Non-pigmented ciliary epithelial cell (primary cell): ENCODE measurements around the gene RAB24.
A peak's percentile ranks its signal among the peaks of the same experiment; 100 is the strongest.

Source experiments
- DNase-seq: peaks from one replicate; pipeline ENCODE4 v3.0.0-alpha.2; 2010; ENCODE audit warnings: low read depth

The RAB24 gene

DNA sequence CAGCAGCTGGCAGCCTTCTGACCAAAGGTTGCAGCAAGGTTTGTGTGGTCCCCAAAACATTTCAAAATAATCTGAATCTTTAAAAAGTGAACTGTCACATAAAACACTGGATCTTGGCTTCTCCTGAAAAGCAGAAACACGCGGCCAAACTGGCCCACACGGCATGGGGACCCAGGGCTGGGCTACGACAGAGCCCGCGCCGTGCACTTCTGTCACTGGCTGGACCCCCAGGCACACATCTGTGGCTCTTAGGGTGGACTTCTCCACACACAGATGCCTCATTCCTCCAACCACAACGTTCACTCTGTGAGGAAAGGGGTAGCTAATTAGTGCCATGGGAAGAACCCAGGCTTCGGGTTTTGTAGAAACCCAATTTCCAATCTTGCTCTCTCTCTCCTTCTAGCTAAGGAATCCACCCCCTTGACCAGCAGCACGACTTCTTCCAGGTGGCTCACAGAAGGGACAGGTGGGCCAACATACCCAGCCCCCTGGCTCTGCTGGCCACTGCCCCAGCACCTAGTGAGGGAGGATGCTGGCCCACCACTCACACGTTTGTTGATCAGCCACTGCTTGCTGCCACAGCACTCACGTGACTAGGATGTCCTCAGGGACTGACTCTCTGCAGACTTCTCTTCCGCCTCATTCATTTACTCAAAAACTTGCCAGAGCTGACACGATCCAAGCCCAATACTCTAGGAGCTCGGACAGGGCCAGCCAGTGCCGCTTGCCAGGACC lies 30.1 kb upstream of the RAB24 start:
- no peak for DNase-seq

DNA sequence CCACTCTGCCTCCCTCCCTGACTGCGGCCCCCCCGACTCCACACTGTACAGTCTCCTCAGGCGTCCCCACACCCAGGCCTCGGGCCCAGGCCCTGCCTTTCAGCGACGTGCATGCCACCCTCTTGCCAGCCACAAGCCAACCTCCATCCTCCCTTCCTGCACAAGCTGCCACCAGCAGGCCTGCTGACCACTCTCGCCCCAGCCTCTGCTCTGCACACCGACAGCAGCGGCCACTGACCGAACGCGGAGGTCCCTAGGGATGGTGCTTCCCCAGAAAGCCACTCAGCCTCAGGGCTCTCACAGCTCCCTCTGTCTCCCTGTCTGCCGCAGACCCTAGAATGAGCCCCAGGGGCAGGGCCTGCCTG lies 29.4 kb upstream of the RAB24 start:
- DNase-seq, result no peak

DNA sequence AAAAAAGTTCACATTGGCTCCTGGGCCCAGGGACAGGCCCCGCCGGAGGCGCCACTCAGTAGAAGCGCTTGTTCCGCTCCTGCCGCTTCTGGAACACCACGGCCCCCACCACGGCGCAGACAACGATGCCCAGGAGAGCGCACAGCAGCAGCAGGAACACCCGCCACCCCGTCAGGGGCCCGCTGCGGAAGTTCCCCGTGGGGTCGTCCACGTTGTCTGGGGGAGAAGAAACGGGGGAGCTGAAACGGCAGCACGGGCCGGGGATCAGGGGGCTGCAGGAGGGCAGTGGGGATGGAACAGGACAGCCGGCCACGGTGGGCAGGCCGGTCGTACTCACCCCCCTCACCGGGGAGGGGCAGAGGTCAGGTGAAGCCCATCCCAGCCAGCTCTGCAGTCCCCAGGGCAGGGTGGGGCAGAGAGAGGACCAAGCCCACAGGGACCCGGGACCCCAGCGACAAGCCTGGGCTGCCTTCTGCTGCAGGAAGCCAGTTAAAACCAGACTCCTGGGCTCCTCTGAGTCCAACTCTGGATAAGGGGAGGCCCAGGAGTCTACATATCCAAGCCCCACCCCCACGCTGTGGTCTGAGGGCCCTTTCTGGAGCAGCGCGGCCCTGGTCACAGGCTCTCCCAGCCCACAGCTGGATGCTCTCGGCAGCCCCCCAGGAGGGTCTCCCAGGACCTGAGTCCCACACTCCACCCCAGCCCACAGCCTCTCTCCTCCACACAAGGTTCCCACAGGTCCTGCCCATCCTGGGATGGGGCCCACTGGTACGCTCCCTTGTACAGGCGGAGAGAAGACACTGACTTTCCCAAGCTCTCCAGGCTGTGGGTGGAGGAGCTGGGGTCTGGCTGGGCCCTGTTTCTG lies 28.7 kb upstream of the RAB24 start:
- no peak for DNase-seq

DNA sequence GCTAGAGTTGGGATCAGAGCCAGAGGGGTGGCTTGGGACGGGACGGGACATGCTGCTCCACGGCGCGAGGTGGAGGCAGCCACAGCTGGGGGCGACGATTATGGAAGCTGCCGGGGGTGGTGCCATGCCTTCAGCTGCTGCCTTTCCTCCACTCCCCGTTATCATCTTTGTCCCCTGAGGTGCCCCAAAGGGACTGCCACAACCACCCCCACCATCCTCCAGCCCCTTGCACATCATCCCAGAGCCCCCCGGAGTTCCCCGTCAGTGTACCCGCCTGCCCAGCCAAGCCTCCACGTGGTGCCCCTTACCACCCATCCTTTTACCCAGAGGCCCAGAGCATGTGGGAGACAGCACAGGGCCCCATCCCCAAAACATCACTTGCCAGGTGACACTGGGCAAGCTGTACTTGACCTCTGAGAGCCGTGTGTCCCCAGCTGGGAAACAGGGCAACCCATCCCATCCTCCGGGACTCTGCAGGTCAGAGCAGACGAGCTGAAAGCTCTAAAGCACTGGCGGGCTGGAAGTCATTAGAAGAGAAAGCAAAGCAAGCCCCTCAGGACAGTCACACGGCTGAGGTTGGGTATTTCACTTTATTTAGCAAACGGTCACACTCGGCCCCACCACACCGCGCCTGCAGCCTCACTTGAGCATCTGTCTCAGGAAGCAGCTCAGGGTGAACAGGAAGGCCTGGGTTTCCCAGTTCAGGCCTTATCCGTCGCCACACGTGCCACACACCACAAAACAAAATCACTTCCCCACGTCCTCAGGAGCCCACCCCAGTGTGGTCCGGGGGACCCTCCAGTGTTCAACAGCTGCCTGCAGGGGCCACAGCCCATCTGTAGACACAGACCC lies 27.7 kb upstream of the RAB24 start:
- DNase-seq, result no peak

DNA sequence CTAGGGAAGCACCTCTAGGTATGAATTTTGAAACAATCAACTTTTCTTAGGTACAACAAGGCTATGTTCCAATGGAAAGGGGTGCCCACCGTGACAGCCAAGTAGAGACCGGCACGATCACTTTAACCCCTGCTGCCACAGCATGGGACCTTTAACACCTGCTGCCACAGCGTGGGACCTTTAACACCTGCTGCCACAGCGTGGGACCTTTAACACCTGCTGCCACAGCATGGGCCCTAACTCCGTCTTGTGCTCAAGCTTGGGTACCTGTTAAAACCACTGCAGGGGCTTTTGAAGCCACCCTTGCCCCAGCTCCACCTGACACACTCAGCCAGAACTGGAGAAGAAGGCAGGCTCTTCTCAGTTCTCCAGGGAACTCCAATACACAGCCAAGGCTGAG lies 26.4 kb upstream of the RAB24 start:
- no peak for DNase-seq

DNA sequence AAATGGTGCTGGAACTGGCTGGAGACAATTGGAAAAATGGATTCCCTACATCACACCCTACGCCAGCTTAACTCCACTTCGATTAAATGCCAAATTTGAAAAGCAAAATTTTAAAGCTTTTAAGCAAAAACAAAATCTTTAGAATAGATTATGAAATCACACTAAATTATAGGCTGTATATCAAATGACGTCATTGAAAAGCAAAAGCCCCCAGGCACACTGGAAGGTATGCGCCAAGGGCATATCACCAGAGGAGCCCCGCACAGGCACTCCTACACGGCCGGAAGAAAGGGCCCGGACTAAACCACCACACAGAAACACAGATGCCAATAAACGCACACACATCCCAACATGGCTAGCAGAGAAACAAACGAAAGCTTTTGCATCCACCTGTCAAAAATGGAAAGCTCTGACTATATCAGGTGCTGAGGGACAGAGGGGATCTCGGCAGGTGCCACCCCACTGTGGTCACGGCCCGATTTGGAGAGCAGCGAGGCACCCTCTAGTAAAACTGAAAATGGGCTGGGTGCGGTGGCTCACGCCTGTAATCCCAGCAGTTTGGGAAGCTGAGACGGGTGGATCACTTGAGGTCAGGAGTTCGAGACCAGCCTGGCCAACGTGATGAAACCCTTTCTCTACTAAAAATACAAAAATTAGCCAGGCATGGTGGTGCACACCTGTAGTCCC lies 25.2 kb upstream of the RAB24 start:
- DNase-seq, result no peak

DNA sequence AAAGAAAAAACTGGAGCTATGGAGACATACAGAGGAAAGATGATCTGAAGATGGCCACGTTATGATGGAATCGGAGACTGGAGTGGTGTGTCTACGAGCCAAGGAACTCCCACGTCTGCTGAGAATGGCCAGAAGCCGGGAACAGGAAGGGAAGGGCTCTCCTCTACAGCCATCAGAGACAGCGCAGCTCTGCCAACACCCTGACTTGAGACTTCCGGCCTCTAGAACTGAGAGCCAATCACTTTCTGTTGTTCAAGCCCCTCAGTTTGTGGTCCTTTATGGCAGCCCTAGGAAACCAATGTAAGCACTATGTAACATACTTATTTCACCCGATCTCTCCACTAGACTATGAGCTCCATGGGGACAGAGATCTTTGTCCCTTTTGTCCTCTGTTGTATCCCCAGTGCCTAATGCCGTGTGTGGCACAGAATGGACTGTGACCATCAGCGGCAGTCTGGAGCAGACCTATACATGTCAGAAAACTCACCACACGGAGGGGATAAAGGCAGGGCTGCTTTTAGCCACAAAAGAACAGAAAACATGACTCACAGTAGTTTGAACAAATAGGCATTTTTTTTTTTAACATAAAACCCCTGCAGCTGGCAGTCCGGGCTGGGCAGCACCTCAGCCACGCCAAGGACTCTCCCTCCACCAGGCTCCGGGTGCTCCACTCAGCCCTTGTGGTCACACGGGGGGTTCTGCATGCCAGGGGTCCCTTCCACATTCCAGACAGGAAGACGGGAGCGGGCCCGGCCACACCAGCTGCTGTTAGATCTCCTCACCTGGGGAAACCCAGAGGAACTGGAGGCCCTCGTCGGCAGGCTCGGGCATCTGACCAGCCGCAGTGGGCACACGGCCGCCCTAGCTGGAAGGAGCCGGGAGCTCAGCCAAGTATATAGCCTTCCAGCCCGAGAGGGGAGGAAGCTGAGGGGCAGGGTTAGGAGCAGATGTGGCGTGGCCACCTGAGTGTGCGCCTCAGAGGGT lies 24.3 kb upstream of the RAB24 start:
- peak; percentile 38 for DNase-seq

DNA sequence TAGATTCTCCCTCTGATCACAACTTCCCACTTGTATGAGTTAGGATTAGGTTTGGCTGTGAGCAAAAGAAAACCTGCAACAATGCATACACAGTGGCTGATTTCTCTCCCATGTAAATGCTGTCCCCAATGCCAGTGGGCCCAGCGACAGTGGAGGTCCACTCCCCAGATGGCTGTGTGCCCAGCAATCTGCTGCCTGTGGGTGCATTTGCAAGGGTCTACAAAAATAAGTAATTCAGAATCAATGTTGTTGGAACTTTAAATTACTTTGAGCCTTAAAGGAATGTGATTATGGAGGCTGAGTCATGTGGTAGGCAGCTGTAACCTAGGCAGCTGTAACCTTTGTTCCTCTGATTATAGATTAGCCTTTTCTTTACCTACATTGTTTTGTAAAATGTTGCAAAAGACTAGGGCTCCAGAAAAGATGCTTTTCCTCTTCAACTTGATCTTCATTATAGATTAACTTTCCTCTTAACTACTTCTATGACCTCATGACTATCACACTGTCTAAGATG lies 22.4 kb upstream of the RAB24 start:
- DNase-seq, result no peak

DNA sequence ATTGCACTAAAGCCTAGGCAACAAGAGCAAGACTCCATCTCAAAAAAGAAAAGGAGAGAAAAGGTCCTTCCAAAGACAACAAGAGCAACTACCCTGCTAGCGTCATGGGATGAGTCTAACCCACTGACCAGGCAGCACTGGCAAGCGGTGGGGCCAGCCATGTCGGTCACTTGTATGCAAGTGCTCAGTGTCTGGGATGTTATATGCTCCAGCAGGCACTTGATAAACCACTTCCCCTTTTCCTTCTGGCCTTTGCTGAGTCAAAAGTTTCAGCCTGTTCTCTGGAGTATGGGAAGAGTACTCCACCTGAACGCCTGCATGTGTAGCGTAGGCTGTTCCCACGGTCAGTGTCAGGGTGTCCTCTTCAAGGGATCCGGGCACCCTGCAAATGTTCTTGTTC lies 17.4 kb upstream of the RAB24 start:
- no peak for DNase-seq

DNA sequence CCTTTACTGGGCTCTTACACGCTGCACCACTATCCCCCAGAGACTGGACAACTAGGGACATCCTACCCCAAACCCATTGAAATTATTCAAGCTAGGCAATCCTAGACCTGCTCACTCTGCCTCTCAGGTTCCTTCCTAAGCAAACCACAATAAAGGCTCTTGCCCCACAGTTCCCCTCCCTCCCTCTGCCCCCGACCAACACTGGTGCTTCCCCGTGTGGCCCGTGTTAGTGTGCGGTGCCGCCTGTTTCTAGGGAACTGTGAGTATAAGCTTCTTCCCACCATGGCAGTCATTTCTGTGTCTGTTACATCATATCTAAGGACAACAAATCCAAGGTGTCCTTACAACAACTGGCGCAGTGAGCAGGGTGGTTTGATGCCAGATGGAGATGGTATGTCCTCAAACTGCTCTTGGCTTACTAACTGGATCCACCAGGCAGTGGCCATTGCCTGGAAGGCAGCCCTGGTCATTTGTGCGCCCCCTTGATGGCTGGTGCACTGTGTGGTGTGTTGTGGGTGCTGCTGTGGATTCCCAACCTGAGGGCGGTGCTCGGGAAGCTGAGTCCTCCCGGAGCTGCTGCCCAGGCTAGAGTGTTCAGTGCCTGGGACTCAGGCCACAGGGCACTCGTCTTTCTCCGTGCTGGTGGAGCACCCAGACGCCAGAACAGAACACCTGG lies 16.5 kb upstream of the RAB24 start:
- no peak for DNase-seq

DNA sequence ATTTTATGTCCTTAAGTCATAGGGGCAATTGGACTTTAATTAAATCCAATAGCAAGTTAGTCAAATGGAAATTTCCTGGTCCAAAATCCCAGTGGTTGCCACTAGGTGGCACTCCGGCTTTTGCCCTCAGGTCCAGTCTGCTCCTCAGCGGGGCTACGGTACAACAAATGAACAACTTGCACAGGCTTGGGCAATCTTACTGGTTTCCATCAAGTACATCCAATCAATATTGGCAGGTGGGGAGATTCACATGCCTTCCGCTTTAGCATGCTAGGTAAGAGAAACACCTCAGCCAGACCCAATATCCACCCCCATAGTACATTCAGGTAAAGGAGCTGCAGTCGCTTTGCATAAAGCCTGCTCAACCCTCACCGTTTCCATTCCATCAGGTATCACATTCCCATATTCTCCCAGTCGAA lies 14.4 kb upstream of the RAB24 start:
- peak; percentile 60 for DNase-seq

DNA sequence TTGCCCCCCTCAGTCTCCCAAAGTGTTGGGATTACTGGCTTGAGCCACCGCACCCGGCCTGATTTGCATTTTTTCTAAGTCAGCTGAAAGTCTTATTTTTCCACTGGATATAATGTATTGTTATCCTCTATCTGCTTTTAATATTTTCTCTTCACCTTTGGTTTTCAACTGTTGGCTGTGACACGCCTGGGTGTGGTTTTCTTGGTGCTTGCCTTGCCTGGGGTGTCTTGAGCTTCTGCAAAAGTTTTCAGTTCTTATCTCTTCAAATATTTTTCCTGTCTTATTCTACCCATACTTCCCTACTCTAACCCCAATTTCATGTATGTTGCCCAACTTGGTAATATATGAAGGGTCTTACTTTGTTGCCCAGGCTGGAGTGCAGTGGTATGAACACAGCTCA lies 12.5 kb upstream of the RAB24 start:
- no peak for DNase-seq

DNA sequence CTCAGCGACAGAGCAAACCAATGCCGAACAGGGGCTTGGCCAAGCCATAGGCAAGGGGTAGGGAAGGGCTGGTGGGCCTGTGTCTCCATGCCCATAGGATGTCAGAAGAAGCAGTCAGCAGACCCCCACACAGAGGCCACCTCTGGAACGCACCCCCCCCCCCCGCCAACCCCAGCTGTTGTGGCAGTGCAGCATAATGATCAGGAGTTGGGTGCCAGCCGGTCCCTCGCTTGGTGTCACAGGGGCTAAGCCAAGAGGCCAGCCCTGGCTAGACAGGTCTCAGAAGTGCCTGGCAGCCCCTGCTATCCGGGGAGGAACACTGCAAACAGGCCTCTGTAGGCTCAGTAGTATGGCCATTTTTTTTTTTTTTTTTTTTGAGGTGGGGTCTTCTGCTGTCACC lies 11.9 kb upstream of the RAB24 start:
- DNase-seq, result no peak

DNA sequence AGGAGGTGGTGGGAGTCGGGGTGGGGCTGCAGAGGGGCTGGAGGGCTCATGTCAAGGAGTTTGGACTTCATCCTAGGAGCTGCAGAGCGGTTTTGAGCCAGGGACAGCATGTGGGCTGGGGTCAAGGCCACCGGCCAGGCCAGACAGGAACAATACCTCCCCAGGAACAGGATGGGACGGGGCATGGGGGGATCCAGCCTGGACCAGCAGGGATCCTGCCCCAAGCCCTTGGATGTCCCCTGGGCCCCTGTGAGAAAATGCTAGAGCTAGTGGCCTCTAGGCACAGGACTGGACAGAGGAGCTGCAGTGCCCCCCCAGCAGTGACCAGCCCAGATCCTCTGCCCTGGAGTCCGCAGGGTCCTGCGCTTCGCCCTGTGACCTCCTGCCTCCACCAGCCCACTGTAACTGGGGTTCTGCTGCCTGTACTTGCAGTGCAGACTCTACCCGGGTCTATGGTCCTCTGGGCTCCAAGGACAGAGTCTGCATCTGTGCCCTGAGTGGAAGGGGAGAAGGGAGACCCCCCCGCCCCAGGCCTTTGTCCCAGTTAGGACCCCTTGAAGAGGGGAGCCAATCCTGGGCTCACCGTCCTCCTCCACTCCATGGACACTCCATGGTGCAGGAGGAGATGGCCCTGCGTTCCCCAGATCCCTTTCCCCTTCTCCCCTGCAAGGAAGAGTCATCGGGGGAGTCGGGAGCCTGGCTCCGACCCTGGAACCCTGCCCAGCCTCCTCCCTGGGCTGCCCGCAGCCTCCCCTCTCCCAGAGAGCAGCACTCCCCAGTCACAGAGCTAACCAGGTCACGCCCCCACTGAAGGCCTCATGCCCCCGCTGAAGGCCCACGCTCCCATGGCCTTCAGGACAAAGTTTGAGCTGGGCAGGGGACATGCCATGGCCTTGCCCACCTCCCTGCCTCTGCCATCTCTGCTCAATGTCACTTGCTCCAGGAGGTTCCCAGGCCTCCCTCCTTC lies 11.1 kb upstream of the RAB24 start:
- no peak for DNase-seq

DNA sequence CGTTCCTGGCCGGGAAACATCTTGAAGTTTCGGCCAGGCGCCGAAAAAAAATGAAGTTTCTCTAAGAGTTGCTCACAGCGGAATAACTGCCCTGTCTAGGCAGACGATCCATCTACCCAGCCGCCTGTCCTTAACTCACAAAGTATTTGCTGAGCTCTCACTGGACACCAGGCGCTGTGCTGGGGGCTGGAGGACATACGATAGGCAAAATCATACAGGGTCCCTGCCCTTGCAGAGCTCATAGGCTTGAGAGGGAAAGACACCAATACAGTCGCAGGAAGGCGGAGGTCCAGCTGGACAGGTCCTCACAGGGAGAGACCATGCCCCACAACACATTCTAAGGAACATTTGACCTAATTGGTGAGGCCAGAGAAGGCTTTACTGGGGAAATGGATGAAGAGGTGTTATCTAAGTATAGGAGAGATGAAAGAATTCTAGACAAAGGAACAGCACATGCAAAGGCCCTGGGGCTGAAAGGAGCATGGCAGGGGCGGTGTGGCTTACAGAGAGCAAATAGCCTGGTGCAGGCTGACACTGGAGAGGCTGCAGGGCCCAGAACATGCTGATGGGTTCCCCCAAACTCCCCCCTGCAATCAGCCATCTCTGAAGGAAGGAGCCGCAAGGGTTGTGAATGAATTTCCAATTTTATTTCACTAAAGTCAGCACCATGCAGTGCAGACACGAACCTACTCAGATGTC lies 10.2 kb upstream of the RAB24 start:
- no peak for DNase-seq

DNA sequence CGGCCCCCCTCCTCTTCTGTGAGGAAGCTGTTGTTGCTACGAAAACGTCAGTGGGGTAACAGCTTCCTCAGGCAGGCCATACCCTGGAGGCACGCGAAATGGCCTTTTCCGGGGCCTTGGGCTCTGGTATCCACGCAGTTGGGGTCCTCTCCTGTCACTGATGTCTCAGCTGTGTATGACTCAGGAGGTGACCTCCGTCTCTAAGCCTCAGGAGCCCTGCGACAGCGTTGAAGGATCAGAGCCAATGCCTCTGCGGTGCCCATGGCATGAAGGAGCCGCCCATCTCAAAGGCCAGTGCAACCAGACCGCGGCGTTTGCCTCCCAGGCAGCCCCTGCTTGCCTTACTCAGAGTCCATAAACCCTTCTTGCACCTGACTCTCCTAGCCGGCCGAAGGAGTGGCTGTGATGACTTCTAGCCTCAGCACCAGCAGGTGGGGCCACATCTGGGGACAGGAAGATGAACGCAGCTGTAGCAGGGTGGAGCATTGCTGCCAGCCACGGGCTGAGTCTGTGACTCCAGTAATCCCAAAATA lies 9.2 kb upstream of the RAB24 start:
- DNase-seq, result no peak

DNA sequence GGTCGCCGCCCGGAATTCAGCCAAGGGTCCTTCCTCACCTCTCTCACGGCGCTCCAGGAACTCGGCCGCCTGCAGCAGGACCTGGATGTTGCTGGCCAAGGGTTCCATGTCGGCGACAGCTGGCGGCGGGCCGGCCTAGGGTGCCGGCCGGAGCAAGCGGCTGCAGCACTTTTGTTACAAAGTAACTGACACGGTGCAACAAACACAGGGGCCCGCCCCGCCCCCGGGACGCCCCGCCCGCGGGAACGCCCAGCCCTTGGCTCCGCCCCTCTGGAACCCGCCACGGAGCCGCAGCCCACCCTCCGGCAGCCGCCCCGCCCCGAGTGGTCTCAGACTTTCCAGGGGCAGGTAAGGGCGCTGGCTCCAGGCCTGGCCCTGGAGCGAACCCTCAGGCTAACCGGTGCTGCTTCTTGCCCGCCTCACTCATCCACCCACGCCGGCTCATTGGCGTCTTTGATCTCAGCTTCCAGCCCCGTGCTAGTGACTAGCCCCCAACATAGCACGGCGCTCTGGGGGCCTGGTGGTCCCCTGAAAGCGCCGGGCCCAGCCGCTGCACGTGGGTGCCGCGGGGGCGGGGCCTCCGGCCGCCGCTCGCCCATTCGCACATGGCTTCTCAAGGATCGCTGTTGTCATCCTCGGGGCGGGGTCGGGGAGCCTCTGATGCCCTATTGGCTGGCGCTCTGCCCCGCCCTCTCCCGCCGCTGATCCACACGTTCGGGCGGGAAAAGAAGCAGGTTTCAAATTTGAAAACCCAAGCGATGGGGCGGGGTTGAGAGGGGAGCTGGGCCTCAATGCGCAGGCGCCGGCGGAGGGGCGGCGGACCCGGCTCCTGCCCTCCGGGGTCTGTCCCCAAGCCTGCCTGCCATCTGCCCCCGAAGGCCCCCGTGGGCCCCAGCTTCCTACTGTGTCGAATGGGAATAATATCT lies 8.5 kb upstream of the RAB24 start, which contains the start of gene MXD3:
Gene MXD3, minus strand, starts transcription at position 176 of the 926 bp plus-strand sequence. Its CDS starts 68 bp downstream, at position 108.
- peak; percentile 51 for DNase-seq
